Brain microvascular endothelial cell (primary cell): Measurements from ENCODE around the gene SLC8A1.

Experiments used
- DNase-seq: peaks from one replicate; pipeline ENCODE4 v3.0.0-alpha.2; 2020
- H3K27ac ChIP-seq: fragments of 250-450 bp; sonication (Bioruptor Pico); 2 replicates; pipeline ENCODE4 v1.5.1; 2020; ENCODE audit warnings: mild to moderate bottlenecking, moderate library complexity
- H3K27me3 ChIP-seq: fragments of 250-450 bp; sonication (Bioruptor Pico); replicated peaks from 2 replicates; pipeline ENCODE4 v1.5.1; 2020; ENCODE audit warnings: mild to moderate bottlenecking
- H3K36me3 ChIP-seq: fragments of 250-450 bp; sonication (Bioruptor Pico); replicated peaks from 2 replicates; pipeline ENCODE4 v1.5.1; 2020; ENCODE audit warnings: mild to moderate bottlenecking
- H3K4me3 ChIP-seq: 2 replicates; pipeline ENCODE4 v1.5.1; 2011; ENCODE audit warnings: low read depth, mild to moderate bottlenecking, control low read depth, low read length, moderate library complexity
- in situ Hi-C: cut with HindIII; loops from 2 replicates; pipeline ENCODE4 v1.10.0; 2017; ENCODE audit warnings: low sequenced_read_pairs, low pct_ligation_motif_present
- TF ChIP-seq, protein P1 (sequence below): IDR thresholded peaks from 2 replicates; pipeline ENCODE4 v1.5.1; 2011; ENCODE audit warnings: low read depth, mild to moderate bottlenecking, moderate library complexity, low read length, control low read depth, inconsistent platforms; ENCODE audit errors: missing control alignments

SLC8A1 gene

DNA sequence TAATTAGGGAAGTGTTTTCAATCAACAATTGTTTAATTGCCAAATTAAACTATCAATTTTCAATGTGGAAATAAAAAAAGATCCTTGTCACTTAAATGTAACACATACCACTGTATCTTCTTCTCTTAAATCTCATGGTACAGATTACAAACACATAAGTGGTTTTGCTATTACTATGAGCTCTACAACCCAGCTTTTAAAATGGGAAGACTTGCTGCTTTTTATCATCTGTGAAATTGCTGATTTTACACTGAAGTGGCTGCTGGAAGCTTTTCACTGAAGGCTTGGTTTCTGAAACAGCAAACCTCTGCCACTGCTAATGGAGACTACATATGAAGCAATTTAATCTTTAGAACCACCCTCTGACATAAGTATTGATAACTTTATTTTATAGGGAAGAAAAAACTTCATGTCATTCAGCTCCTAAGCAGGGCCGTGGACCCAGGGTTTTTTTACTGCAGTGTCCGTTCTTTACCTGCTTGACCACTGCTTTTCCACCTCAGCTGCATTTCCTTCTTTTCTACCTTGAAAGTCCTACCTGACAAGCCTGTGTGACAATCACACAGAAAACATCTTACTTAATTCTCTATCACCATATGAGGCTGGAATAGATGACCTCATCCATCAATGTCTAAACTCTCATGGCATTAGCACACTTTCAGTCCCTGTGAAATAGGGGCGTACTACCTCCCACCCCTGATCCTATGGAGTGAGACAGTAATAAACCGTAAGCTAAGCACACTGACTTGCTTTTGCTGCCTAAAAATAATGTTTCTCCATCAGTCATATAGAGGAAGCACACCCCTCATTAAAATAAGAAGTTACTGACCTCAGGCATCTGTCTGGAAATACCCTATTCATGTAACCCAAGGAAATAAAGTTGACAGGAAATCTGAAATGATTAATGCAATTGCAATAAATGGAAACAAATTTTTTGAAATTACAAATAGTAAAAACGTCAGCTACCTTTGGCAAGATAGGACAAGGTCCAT, 19.2 kb upstream of the SLC8A1 start:
- H3K27ac ChIP-seq: no peak overlapping the region

GRCh38 chr2:40466935-40467572, 15.2 kb upstream of the SLC8A1 start:
- H3K27me3 ChIP-seq: no peaks in the 10 kb centered on the region
- H3K27ac ChIP-seq: no peak overlapping the region
- H3K4me3 ChIP-seq: no peak overlapping the region
- no peaks in the 10 kb centered on the region for H3K36me3 ChIP-seq
- DNase-seq: no peak
- TF ChIP-seq, protein P1, sequence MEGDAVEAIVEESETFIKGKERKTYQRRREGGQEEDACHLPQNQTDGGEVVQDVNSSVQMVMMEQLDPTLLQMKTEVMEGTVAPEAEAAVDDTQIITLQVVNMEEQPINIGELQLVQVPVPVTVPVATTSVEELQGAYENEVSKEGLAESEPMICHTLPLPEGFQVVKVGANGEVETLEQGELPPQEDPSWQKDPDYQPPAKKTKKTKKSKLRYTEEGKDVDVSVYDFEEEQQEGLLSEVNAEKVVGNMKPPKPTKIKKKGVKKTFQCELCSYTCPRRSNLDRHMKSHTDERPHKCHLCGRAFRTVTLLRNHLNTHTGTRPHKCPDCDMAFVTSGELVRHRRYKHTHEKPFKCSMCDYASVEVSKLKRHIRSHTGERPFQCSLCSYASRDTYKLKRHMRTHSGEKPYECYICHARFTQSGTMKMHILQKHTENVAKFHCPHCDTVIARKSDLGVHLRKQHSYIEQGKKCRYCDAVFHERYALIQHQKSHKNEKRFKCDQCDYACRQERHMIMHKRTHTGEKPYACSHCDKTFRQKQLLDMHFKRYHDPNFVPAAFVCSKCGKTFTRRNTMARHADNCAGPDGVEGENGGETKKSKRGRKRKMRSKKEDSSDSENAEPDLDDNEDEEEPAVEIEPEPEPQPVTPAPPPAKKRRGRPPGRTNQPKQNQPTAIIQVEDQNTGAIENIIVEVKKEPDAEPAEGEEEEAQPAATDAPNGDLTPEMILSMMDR: no peak
- in situ Hi-C loops: no loop called here

More for the DNA sequence above, 19.2 kb upstream of the SLC8A1 start:
- Histone ChIP-seq H3K4me3 (no peak overlapping the region), H3K27me3 (no peaks in the 10 kb centered on the region), H3K36me3 (no peaks in the 10 kb centered on the region)
- no peak for DNase-seq
- in situ Hi-C loops: no loop called here
- TF ChIP-seq, protein P1: no peak

GRCh38 chr2:40466332-40466906, 14.5 kb upstream of the SLC8A1 start:
- no peak for DNase-seq
- no peaks in the 10 kb centered on the region for H3K36me3 ChIP-seq
- H3K27me3 ChIP-seq: no peaks in the 10 kb centered on the region
- H3K27ac ChIP-seq: no peak overlapping the region
- H3K4me3 ChIP-seq: no peak overlapping the region
- TF ChIP-seq, protein P1: no peak
- in situ Hi-C loops: no loop called here

DNA sequence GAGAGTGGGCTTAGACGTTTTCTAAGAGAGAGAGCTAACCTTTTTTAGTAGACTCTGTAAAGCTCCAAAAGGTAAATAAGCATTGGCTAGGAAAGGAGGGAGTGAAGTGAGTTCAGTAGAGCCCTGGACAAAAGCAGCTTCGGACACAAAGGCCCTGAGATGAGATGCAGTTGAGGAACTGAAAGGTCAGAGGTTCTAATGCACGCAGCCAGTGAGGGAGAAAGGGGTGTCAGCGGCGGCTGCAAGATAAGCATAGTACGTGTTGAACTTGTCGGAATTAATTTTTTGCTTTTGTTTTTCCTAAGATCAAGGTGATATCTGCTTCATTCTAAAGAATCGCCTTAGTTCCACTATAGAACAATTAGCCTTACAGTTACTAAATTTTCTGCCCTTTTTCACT, 11.2 kb upstream of the SLC8A1 start:
- H3K27me3 ChIP-seq: no peaks in the 10 kb centered on the region
- H3K27ac ChIP-seq: no peak overlapping the region
- no peaks in the 10 kb centered on the region for H3K36me3 ChIP-seq
- TF ChIP-seq, protein P1: no peak
- no peak overlapping the region for H3K4me3 ChIP-seq
- in situ Hi-C loops: no loop called here
- DNase-seq: no peak

- TF ChIP-seq, protein P1: no peak
- no peaks in the 10 kb centered on the region for H3K36me3 ChIP-seq
- no peak for DNase-seq
- in situ Hi-C loops: no loop called here
- H3K4me3 ChIP-seq: no peak overlapping the region
- H3K27me3 ChIP-seq: no peaks in the 10 kb centered on the region
- no peak overlapping the region for H3K27ac ChIP-seq
Measured at GRCh38 chr2:40458271-40458794, 6.4 kb upstream of the SLC8A1 start.
